PC-9 (cell line): Measurements from ENCODE around the gene RHOBTB1.

Experiments used
- CTCF ChIP-seq: fragments of 200-600 bp; sonication (generic); conservative IDR thresholded peaks from 2 replicates; pipeline ENCODE4 v1.6.1; 2017; ENCODE audit warnings: mixed run types, antibody characterized with exemption, mild to moderate bottlenecking, moderate library complexity
- EZH2 ChIP-seq: fragments of 200-600 bp; sonication (generic); IDR thresholded peaks from 2 replicates; pipeline ENCODE4 v1.8.0; 2017; ENCODE audit warnings: antibody characterized with exemption, low read depth

- no peak for TF ChIP-seq CTCF
- TF ChIP-seq EZH2 = no peak
Measured at GRCh38 chr10:60846173-60846572, 97.8 kb downstream of the RHOBTB1 start.
